ENCODE results near the gene SPG7.

The SPG7 gene

DNA sequence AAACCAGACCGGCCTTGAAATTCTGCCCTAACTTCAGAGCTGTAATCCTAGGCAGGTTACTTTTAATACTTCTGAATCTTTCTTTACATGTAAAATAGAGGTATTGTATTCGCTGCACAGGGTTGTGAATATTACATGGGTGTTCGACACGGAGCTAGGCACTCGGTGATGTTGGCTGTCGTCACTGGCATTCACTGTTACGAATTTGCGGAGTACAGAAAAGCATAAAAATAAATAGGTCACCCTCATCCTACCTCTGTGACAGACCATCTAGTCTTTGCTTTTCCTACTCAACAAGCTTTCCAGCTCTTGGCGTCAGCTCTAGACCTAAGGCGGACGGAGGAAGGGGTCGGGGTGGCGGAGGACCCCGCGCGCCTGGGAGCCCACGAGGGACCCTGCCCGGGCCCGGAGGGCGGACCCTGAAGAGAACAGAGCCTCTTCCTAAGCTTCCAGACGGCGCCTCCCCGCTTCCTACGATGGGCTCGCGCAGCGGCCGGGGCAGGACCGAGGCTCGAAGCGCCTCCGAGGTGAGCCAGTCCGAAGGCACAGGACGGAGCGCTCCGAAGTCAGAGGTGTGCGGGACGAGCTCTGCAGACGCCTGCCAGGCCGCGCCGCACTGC is 879 bp upstream of the SPG7 start:
- no peaks in the 10 kb centered on the region for H3K27me3 ChIP-seq (replicated peaks; ENCODE audit: insufficient read depth, low read length)
- H3K4me2 ChIP-seq (ENCODE audit: low read depth, low read length): peak overlapping the region; percentile 81
- peak overlapping the region; percentile 68; the same call in 1 of the 2 replicates for H3K9ac ChIP-seq (ENCODE audit: low read length)
- H3K9me3 ChIP-seq (replicated peaks; ENCODE audit: insufficient read depth, low read length): no peaks in the 10 kb centered on the region
- no peak overlapping the region for H3K27ac ChIP-seq (ENCODE audit: low read length)
- H3K36me3 ChIP-seq (replicated peaks; ENCODE audit: insufficient read depth, low read length): no peaks in the 10 kb centered on the region
- H3K4me1 ChIP-seq (ENCODE audit: low read length): no peaks in the 10 kb centered on the region
- H3K4me3 ChIP-seq (ENCODE audit: low read length): peak overlapping the region; percentile 66
- no peaks in the 10 kb centered on the region for H3K9me2 ChIP-seq (replicated peaks; ENCODE audit: insufficient read depth, low read length)
- peaks cover 23% of the 10 kb centered on the region for H3K79me2 ChIP-seq (ENCODE audit: low read length)
- TF ChIP-seq, protein P1, sequence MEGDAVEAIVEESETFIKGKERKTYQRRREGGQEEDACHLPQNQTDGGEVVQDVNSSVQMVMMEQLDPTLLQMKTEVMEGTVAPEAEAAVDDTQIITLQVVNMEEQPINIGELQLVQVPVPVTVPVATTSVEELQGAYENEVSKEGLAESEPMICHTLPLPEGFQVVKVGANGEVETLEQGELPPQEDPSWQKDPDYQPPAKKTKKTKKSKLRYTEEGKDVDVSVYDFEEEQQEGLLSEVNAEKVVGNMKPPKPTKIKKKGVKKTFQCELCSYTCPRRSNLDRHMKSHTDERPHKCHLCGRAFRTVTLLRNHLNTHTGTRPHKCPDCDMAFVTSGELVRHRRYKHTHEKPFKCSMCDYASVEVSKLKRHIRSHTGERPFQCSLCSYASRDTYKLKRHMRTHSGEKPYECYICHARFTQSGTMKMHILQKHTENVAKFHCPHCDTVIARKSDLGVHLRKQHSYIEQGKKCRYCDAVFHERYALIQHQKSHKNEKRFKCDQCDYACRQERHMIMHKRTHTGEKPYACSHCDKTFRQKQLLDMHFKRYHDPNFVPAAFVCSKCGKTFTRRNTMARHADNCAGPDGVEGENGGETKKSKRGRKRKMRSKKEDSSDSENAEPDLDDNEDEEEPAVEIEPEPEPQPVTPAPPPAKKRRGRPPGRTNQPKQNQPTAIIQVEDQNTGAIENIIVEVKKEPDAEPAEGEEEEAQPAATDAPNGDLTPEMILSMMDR (IDR thresholded peaks at IDR 0.05; ENCODE audit: low read length): no peak
- no peak for TF ChIP-seq EZH2phosphoT487 (IDR thresholded peaks at IDR 0.05; ENCODE audit: low read length)
- no peak for TF ChIP-seq EZH2 (optimal IDR thresholded peaks at IDR 0.05; ENCODE audit: low read depth, low read length)
- H2AFZ ChIP-seq (ENCODE audit: low read length): 0 out of 2 replicates have a peak overlapping the region, but pooled peaks have one; percentile 75
- no peak for DNase-seq
- no peaks in the 10 kb centered on the region for H3F3A ChIP-seq (ENCODE audit: insufficient read depth, low read length)
- no peaks in the 10 kb centered on the region for H4K20me1 ChIP-seq (ENCODE audit: insufficient read depth, low read length)

DNA sequence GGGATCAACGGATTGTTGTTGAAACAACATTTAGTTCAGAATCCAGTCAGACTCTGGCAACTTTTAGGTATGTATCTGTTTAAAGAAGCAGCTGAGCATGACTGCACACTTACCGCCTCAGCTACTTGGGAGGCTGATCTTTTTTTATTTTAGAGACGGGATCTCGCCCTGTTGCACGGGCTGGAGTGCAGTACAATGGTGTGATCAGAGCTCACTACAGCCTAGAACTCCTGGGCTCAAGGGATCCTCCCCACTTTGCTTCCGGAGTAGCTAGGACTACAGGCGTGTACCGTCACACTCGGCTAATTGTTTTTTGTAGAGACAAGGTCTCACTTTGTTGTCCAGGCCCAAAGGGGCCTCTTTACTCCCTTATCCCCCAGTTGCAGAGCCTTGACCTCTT is 2.3 kb downstream of the SPG7 start:
- no peak for TF ChIP-seq EZH2phosphoT487 (IDR thresholded peaks at IDR 0.05; ENCODE audit: low read length)
- TF ChIP-seq, protein P1 (IDR thresholded peaks at IDR 0.05; ENCODE audit: low read length): no peak
- TF ChIP-seq EZH2 (optimal IDR thresholded peaks at IDR 0.05; ENCODE audit: low read depth, low read length): no peak
- no peak overlapping the region for H3K4me3 ChIP-seq (ENCODE audit: low read length)
- H3K27ac ChIP-seq (ENCODE audit: low read length): no peak overlapping the region
- no peak overlapping the region for H3K4me2 ChIP-seq (ENCODE audit: low read depth, low read length)
- H3K9ac ChIP-seq (ENCODE audit: low read length): no peak overlapping the region
- no peaks in the 10 kb centered on the region for H3F3A ChIP-seq (ENCODE audit: insufficient read depth, low read length)
- no peaks in the 10 kb centered on the region for H3K4me1 ChIP-seq (ENCODE audit: low read length)
- H3K27me3 ChIP-seq (replicated peaks; ENCODE audit: insufficient read depth, low read length): no peaks in the 10 kb centered on the region
- DNase-seq: no peak
- no peaks in the 10 kb centered on the region for H4K20me1 ChIP-seq (ENCODE audit: insufficient read depth, low read length)
- no peaks in the 10 kb centered on the region for H3K36me3 ChIP-seq (replicated peaks; ENCODE audit: insufficient read depth, low read length)
- H3K9me2 ChIP-seq (replicated peaks; ENCODE audit: insufficient read depth, low read length): no peaks in the 10 kb centered on the region
- H3K79me2 ChIP-seq (ENCODE audit: low read length): peaks cover 23% of the 10 kb centered on the region
- H3K9me3 ChIP-seq (replicated peaks; ENCODE audit: insufficient read depth, low read length): no peaks in the 10 kb centered on the region
- no peak overlapping the region for H2AFZ ChIP-seq (ENCODE audit: low read length)

DNA sequence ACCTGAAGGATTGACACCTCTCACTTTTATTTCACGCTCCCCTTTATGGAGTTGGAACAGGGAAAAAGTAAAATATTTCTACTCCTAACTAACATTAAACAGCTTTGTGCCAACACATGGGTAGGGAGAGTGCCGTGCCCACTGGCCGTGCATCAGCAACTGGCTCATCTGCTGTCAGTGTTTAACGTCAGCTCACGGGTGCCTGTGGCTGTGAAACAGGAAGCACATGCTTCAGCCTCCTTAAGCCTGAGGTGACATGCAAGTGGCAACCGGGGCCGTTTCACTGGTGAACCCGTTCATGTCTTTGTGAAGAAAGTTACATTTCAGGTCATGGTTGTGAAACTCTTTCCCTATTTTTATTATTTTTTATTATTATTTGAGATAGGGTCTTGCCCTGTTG is 3.2 kb downstream of the SPG7 start:
- Histone ChIP-seq H3K36me3 (replicated peaks; ENCODE audit: insufficient read depth, low read length) (no peaks in the 10 kb centered on the region), H2AFZ (ENCODE audit: low read length) (no peak overlapping the region), H3K27me3 (replicated peaks; ENCODE audit: insufficient read depth, low read length) (no peaks in the 10 kb centered on the region), H3K9me2 (replicated peaks; ENCODE audit: insufficient read depth, low read length) (no peaks in the 10 kb centered on the region), H4K20me1 (ENCODE audit: insufficient read depth, low read length) (no peaks in the 10 kb centered on the region), H3K27ac (ENCODE audit: low read length) (no peak overlapping the region), H3K4me3 (ENCODE audit: low read length) (no peak overlapping the region), H3K9me3 (replicated peaks; ENCODE audit: insufficient read depth, low read length) (no peaks in the 10 kb centered on the region), H3K79me2 (ENCODE audit: low read length) (peaks cover 23% of the 10 kb centered on the region), H3F3A (ENCODE audit: insufficient read depth, low read length) (no peaks in the 10 kb centered on the region), H3K4me2 (ENCODE audit: low read depth, low read length) (no peak overlapping the region), H3K4me1 (ENCODE audit: low read length) (no peaks in the 10 kb centered on the region), H3K9ac (ENCODE audit: low read length) (no peak overlapping the region)
- TF ChIP-seq EZH2 (optimal IDR thresholded peaks at IDR 0.05; ENCODE audit: low read depth, low read length): no peak
- TF ChIP-seq, protein P1 (IDR thresholded peaks at IDR 0.05; ENCODE audit: low read length): no peak
- TF ChIP-seq EZH2phosphoT487 (IDR thresholded peaks at IDR 0.05; ENCODE audit: low read length): no peak
- DNase-seq: no peak

All from MM.1S (cell line).